Neuronal stem cell (in vitro differentiated cells): ENCODE data around the gene WNT8B.

Source experiments
- DNase-seq: peaks from one replicate; pipeline ENCODE4 v3.0.0-alpha.2; 2013; ENCODE audit warnings: low spot score
- H2AFZ ChIP-seq: one replicate; pipeline ENCODE4 v1.6.1; 2013; ENCODE audit warnings: mild to moderate bottlenecking, low read length, inconsistent platforms
- H2AK5ac ChIP-seq: 2 replicates; pipeline ENCODE4 v1.6.1; 2013; ENCODE audit warnings: low read depth, mild to moderate bottlenecking, inconsistent platforms, low read length, moderate library complexity, mixed read lengths
- H2BK120ac ChIP-seq: 2 replicates; pipeline ENCODE4 v1.6.1; 2013; ENCODE audit warnings: low read depth, mild to moderate bottlenecking, inconsistent platforms, low read length, moderate library complexity, mixed read lengths
- H2BK12ac ChIP-seq: one replicate; pipeline ENCODE4 v1.6.1; 2013; ENCODE audit warnings: low read length, inconsistent platforms
- H2BK15ac ChIP-seq: 2 replicates; pipeline ENCODE4 v1.6.1; 2013; ENCODE audit warnings: mild to moderate bottlenecking, low read length, inconsistent platforms, mixed read lengths
- H2BK5ac ChIP-seq: one replicate; pipeline ENCODE4 v1.6.1; 2013; ENCODE audit warnings: inconsistent platforms, mild to moderate bottlenecking, low read length, moderate library complexity
- H3K14ac ChIP-seq: one replicate; pipeline ENCODE4 v1.6.1; 2013; ENCODE audit warnings: low read length, inconsistent platforms
- H3K18ac ChIP-seq: 2 replicates; pipeline ENCODE4 v1.6.1; 2013; ENCODE audit warnings: low read length, inconsistent platforms
- H3K23ac ChIP-seq: 2 replicates; pipeline ENCODE4 v1.6.1; 2013; ENCODE audit warnings: low read depth, mild to moderate bottlenecking, mixed read lengths, low read length, inconsistent platforms; ENCODE audit not compliant: poor library complexity
- H3K27ac ChIP-seq: replicated peaks from 3 replicates; pipeline ENCODE4 v1.5.1; 2013; ENCODE audit warnings: low read length, inconsistent platforms
- H3K27me3 ChIP-seq, 3 experiments: 2 replicates each; pipeline ENCODE4 v1.6.1; 2013; ENCODE audit warnings: low read length in 3 of 3, mild to moderate bottlenecking in 2 of 3, inconsistent platforms in 1 of 3, low read depth in 1 of 3, mixed read lengths in 1 of 3, moderate library complexity in 1 of 3; ENCODE audit not compliant: control insufficient read depth in 3 of 3, insufficient read depth in 3 of 3
- H3K36me3 ChIP-seq, 2 donors: replicated peaks in 1 of 2; 2 replicates each; pipeline ENCODE4 v1.6.1; 2013; ENCODE audit warnings: low read length in 2 of 2; ENCODE audit not compliant: control insufficient read depth in 2 of 2, insufficient read depth in 2 of 2
- H3K4ac ChIP-seq: 2 replicates; pipeline ENCODE4 v1.6.1; 2013; ENCODE audit warnings: inconsistent platforms, mild to moderate bottlenecking, low read length, moderate library complexity
- H3K4me1 ChIP-seq, 2 donors: 1 replicate in 1 of 2; 2 replicates in 1 of 2; pipeline ENCODE4 v1.6.1; 2013; ENCODE audit warnings: low read length in 2 of 2, low read depth in 1 of 2; ENCODE audit not compliant: control insufficient read depth in 2 of 2, insufficient read depth in 1 of 2
- H3K4me2 ChIP-seq: one replicate; pipeline ENCODE4 v1.6.1; 2013; ENCODE audit warnings: mild to moderate bottlenecking, low read length, inconsistent platforms; ENCODE audit not compliant: insufficient read depth, poor library complexity, severe bottlenecking
- H3K4me3 ChIP-seq, 2 donors: 2 replicates each; pipeline ENCODE4 v1.5.1; 2013; ENCODE audit warnings: low read length in 2 of 2, mild to moderate bottlenecking in 2 of 2, inconsistent platforms in 1 of 2, moderate library complexity in 1 of 2
- H3K79me1 ChIP-seq: one replicate; pipeline ENCODE4 v1.6.1; 2013; ENCODE audit warnings: low read depth, mild to moderate bottlenecking, inconsistent platforms, low read length, moderate library complexity
- H3K9ac ChIP-seq: one replicate; pipeline ENCODE4 v1.6.1; 2013; ENCODE audit warnings: mild to moderate bottlenecking, low read depth, low read length, inconsistent platforms; ENCODE audit not compliant: poor library complexity
- H3K9me3 ChIP-seq, 2 donors: replicated peaks in 1 of 2; 2 replicates each; pipeline versions ENCODE3 to v1.6.1; 2013; ENCODE audit warnings: low read length in 2 of 2, mild to moderate bottlenecking in 2 of 2, inconsistent platforms in 1 of 2, low read depth in 1 of 2, mixed read lengths in 1 of 2, moderate library complexity in 1 of 2; ENCODE audit not compliant: control insufficient read depth in 2 of 2, insufficient read depth in 1 of 2
- H4K8ac ChIP-seq: one replicate; pipeline ENCODE4 v1.6.1; 2013; ENCODE audit warnings: low read depth, mild to moderate bottlenecking, inconsistent platforms, low read length, moderate library complexity
- H4K91ac ChIP-seq: one replicate; pipeline ENCODE4 v1.6.1; 2013; ENCODE audit warnings: low read length, low read depth, mild to moderate bottlenecking, inconsistent platforms; ENCODE audit not compliant: poor library complexity
- whole genome bisulfite sequencing, 2 donors: extraction: QIAGEN DNeasy Blood & Tissue Kit; methylation state at CpG; one replicate each; pipeline ENCODE4 v1.1.7; 2013; ENCODE audit warnings: missing lambda C conversion rate in 2 of 2, mixed read lengths in 1 of 2; ENCODE audit not compliant: insufficient read length in 2 of 2, insufficient replicate concordance in 1 of 2; ENCODE audit errors: extremely low coverage in 2 of 2; 5-methylcytosine and 5-hydroxymethylcytosine counted together

The WNT8B gene

GRCh38 chr10:100487529-100487928 is 24.7 kb downstream of the WNT8B start:
- Histone ChIP-seq H3K9me3 (peaks cover 0 to 9% of the 10 kb centered on the region in 2 donors), H3K36me3 (peaks cover 21 to 37% of the 10 kb centered on the region in 2 donors), H3K4ac (no peak overlapping the region), H2AFZ (no peak overlapping the region), H2BK120ac (no peak overlapping the region), H3K4me3 (no peak overlapping the region), H3K9ac (no peak overlapping the region), H3K18ac (no peak overlapping the region), H3K27ac (no peak overlapping the region), H2BK5ac (no peak overlapping the region), H3K27me3 (peaks cover 0 to 64% (median 0%) of the 10 kb centered on the region in 3 experiments), H3K79me1 (no peaks in the 10 kb centered on the region), H3K14ac (no peak overlapping the region), H4K8ac (no peak overlapping the region), H3K23ac (no peak overlapping the region), H3K4me2 (no peak overlapping the region), H2BK15ac (no peak overlapping the region), H4K91ac (no peak overlapping the region), H2AK5ac (no peak overlapping the region), H2BK12ac (no peak overlapping the region), H3K4me1 (peaks cover 16 to 33% of the 10 kb centered on the region in 2 donors)
- no peak for DNase-seq
- WGBS, 2 donors, result no CpG with 5 or more reads among the region's 6 CpGs

- Histone ChIP-seq H2BK5ac (no peak overlapping the region), H2BK12ac (no peak overlapping the region), H2AK5ac (no peak overlapping the region), H4K8ac (no peak overlapping the region), H4K91ac (no peak overlapping the region), H3K36me3 (peaks cover 21 to 37% of the 10 kb centered on the region in 2 donors), H3K4me1 (peaks cover 16 to 25% of the 10 kb centered on the region in 2 donors), H3K9ac (no peak overlapping the region), H3K27ac (no peak overlapping the region), H2BK120ac (no peak overlapping the region), H2BK15ac (no peak overlapping the region), H3K14ac (no peak overlapping the region), H3K9me3 (peaks cover 0 to 9% of the 10 kb centered on the region in 2 donors), H3K27me3 (peaks cover 0 to 52% (median 0%) of the 10 kb centered on the region in 3 experiments), H3K4me2 (no peak overlapping the region), H3K23ac (no peak overlapping the region), H3K4ac (no peak overlapping the region), H2AFZ (no peak overlapping the region), H3K79me1 (no peaks in the 10 kb centered on the region), H3K18ac (no peak overlapping the region), H3K4me3 (no peak overlapping the region)
- DNase-seq, result no peak
- no CpG with 5 or more reads among the region's 5 CpGs for WGBS, 2 donors
Measured at GRCh38 chr10:100489396-100489795, 26.6 kb downstream of the WNT8B start.

- no peak overlapping the region for H3K9ac ChIP-seq
- H3K9me3 ChIP-seq, result peaks cover 0 to 9% of the 10 kb centered on the region in 2 donors
- no peak overlapping the region for H3K4me3 ChIP-seq
- no peak overlapping the region for H3K4me2 ChIP-seq
- H3K4ac ChIP-seq, result no peak overlapping the region
- no peak for DNase-seq
- no peak overlapping the region for H3K27ac ChIP-seq
- H3K23ac ChIP-seq, result no peak overlapping the region
- no peak overlapping the region for H2BK12ac ChIP-seq
- peaks cover 7 to 14% of the 10 kb centered on the region in 2 donors for H3K4me1 ChIP-seq
- no peak overlapping the region for H2BK5ac ChIP-seq
- H3K79me1 ChIP-seq, result no peaks in the 10 kb centered on the region
- no peak overlapping the region for H3K18ac ChIP-seq
- no peak overlapping the region for H3K14ac ChIP-seq
- H3K36me3 ChIP-seq, result peaks cover 22 to 45% of the 10 kb centered on the region in 2 donors
- H3K27me3 ChIP-seq, result peaks cover 0 to 52% (median 0%) of the 10 kb centered on the region in 3 experiments
- no peak overlapping the region for H2BK15ac ChIP-seq
- no peak overlapping the region for H4K91ac ChIP-seq
- WGBS, 2 donors, result no CpG with 5 or more reads among the region's 2 CpGs
- H2AFZ ChIP-seq, result no peak overlapping the region
- H4K8ac ChIP-seq, result no peak overlapping the region
- H2AK5ac ChIP-seq, result no peak overlapping the region
- no peak overlapping the region for H2BK120ac ChIP-seq
Measured at GRCh38 chr10:100490531-100490930, 27.7 kb downstream of the WNT8B start.

- WGBS, 2 donors, result no CpG with 5 or more reads among the region's 2 CpGs
Measured at GRCh38 chr10:100496567-100496966, 33.8 kb downstream of the WNT8B start.

More at GRCh38 chr10:100496567-100496966, 33.8 kb downstream of the WNT8B start:
- peaks cover 0 to 2% of the 10 kb centered on the region in 2 donors for H3K9me3 ChIP-seq
- no peak overlapping the region for H2BK15ac ChIP-seq
- DNase-seq, result no peak
- H3K14ac ChIP-seq, result no peak overlapping the region
- H3K4me3 ChIP-seq, result no peak overlapping the region
- no peak overlapping the region for H2AK5ac ChIP-seq
- no peak overlapping the region for H3K18ac ChIP-seq
- no peak overlapping the region for H3K27ac ChIP-seq
- no peak overlapping the region for H4K8ac ChIP-seq
- H3K4me1 ChIP-seq, result peaks cover 0 to 5% of the 10 kb centered on the region in 2 donors
- H2BK120ac ChIP-seq, result no peak overlapping the region
- H3K36me3 ChIP-seq, result peaks cover 22 to 66% of the 10 kb centered on the region in 2 donors
- H2BK5ac ChIP-seq, result no peak overlapping the region
- no peak overlapping the region for H3K23ac ChIP-seq
- peaks cover 0 to 34% (median 0%) of the 10 kb centered on the region in 3 experiments for H3K27me3 ChIP-seq
- no peak overlapping the region for H3K4ac ChIP-seq
- H3K79me1 ChIP-seq, result no peaks in the 10 kb centered on the region
- no peak overlapping the region for H2BK12ac ChIP-seq
- H3K4me2 ChIP-seq, result no peak overlapping the region
- no peak overlapping the region for H2AFZ ChIP-seq
- H3K9ac ChIP-seq, result no peak overlapping the region
- no peak overlapping the region for H4K91ac ChIP-seq
